H9 (cell line): Measurements from ENCODE around the gene STX17. TPM values are rescaled to one million over a fixed set of nuclear protein-coding genes. Genes with fewer than 3 reads are reported as not detected.
A peak's percentile ranks its signal among the peaks of the same experiment; 100 is the strongest.

Source experiments
- DNase-seq: peaks from one replicate; pipeline ENCODE4 v3.0.0-alpha.2; 2017
- H2AFZ ChIP-seq: one replicate; pipeline ENCODE4 v1.6.1; 2013; ENCODE audit warnings: mild to moderate bottlenecking, low read length, control low read depth, moderate library complexity
- H2AK5ac ChIP-seq: 2 replicates; pipeline ENCODE4 v1.6.1; 2013; ENCODE audit warnings: low read length, control low read depth, mixed read lengths; ENCODE audit not compliant: insufficient read length
- H2BK120ac ChIP-seq: one replicate; pipeline ENCODE4 v1.6.1; 2013; ENCODE audit warnings: low read depth, mild to moderate bottlenecking, low read length, control low read depth, inconsistent platforms; ENCODE audit not compliant: poor library complexity, severe bottlenecking
- H2BK12ac ChIP-seq: 2 replicates; pipeline ENCODE4 v1.6.1; 2013; ENCODE audit warnings: low read length, control low read depth, mixed read lengths, low read depth; ENCODE audit not compliant: insufficient read length
- H2BK15ac ChIP-seq: 2 replicates; pipeline ENCODE4 v1.6.1; 2013; ENCODE audit warnings: low read depth, low read length, control low read depth
- H2BK20ac ChIP-seq: one replicate; pipeline ENCODE4 v1.6.1; 2013; ENCODE audit warnings: low read depth, mild to moderate bottlenecking, low read length, control low read depth, inconsistent platforms; ENCODE audit not compliant: poor library complexity, severe bottlenecking
- H2BK5ac ChIP-seq: 2 replicates; pipeline ENCODE4 v1.6.1; 2013; ENCODE audit warnings: low read length, control low read depth, mixed read lengths; ENCODE audit not compliant: insufficient read length
- H3K14ac ChIP-seq: 2 replicates; pipeline ENCODE4 v1.6.1; 2013; ENCODE audit warnings: low read length, control low read depth; ENCODE audit not compliant: insufficient read depth
- H3K18ac ChIP-seq: 2 replicates; pipeline ENCODE4 v1.6.1; 2013; ENCODE audit warnings: low read depth, mild to moderate bottlenecking, mixed read lengths, low read length, control low read depth; ENCODE audit not compliant: insufficient read length
- H3K23ac ChIP-seq: 2 replicates; pipeline ENCODE4 v1.6.1; 2013; ENCODE audit warnings: low read length, control low read depth, mixed read lengths, low read depth; ENCODE audit not compliant: insufficient read length
- H3K23me2 ChIP-seq: 2 replicates; pipeline ENCODE4 v1.6.1; 2013; ENCODE audit warnings: low read depth, mild to moderate bottlenecking, mixed read lengths, low read length, control low read depth; ENCODE audit not compliant: insufficient read length, poor library complexity, severe bottlenecking
- H3K27ac ChIP-seq: 2 replicates; pipeline ENCODE4 v1.5.1; 2013; ENCODE audit warnings: low read length, control low read depth, mixed read lengths, low read depth; ENCODE audit not compliant: insufficient read length
- H3K27me3 ChIP-seq: 2 replicates; pipeline ENCODE4 v1.6.1; 2013; ENCODE audit warnings: low read length, control low read depth, inconsistent platforms; ENCODE audit not compliant: insufficient read depth
- H3K4ac ChIP-seq: 2 replicates; pipeline ENCODE4 v1.6.1; 2013; ENCODE audit warnings: low read depth, mild to moderate bottlenecking, control low read depth, inconsistent platforms, low read length, moderate library complexity
- H3K4me1 ChIP-seq: 2 replicates; pipeline ENCODE4 v1.6.1; 2013; ENCODE audit warnings: low read length, control low read depth, inconsistent platforms; ENCODE audit not compliant: insufficient read depth
- H3K4me2 ChIP-seq: 2 replicates; pipeline ENCODE4 v1.6.1; 2013; ENCODE audit warnings: low read length, control low read depth, mixed read lengths; ENCODE audit not compliant: insufficient read length, insufficient read depth
- H3K56ac ChIP-seq: 2 replicates; pipeline ENCODE4 v1.6.1; 2013; ENCODE audit warnings: low read depth, mild to moderate bottlenecking, mixed read lengths, low read length, control low read depth; ENCODE audit not compliant: insufficient read length
- H3K79me1 ChIP-seq: 2 replicates; pipeline ENCODE4 v1.6.1; 2013; ENCODE audit warnings: low read depth, mild to moderate bottlenecking, moderate library complexity, low read length, control low read depth, inconsistent platforms; ENCODE audit not compliant: insufficient read depth, poor library complexity, severe bottlenecking
- H3K79me2 ChIP-seq: 2 replicates; pipeline ENCODE4 v1.6.1; 2013; ENCODE audit warnings: low read length, control low read depth, inconsistent platforms; ENCODE audit not compliant: insufficient read depth
- H3K9ac ChIP-seq: 2 replicates; pipeline ENCODE4 v1.6.1; 2013; ENCODE audit warnings: low read length, control low read depth, mixed read lengths; ENCODE audit not compliant: insufficient read length; ENCODE audit errors: extremely low read depth
- H3K9me3 ChIP-seq: one replicate; pipeline ENCODE4 v1.6.1; 2013; ENCODE audit warnings: low read depth, low read length, inconsistent platforms; ENCODE audit not compliant: control insufficient read depth
- H3T11ph ChIP-seq: one replicate; pipeline ENCODE4 v1.6.1; 2013; ENCODE audit warnings: mild to moderate bottlenecking, low read length, control low read depth, inconsistent platforms
- H4K20me1 ChIP-seq: one replicate; pipeline ENCODE4 v1.6.1; 2013; ENCODE audit not compliant: control insufficient read depth, insufficient read length, insufficient read depth
- H4K5ac ChIP-seq: 2 replicates; pipeline ENCODE4 v1.6.1; 2013; ENCODE audit warnings: low read depth, mild to moderate bottlenecking, mixed read lengths, low read length, control low read depth; ENCODE audit not compliant: insufficient read length
- H4K8ac ChIP-seq: replicated peaks from 2 replicates; pipeline ENCODE4 v1.6.1; 2013; ENCODE audit warnings: low read length, control low read depth, mixed read lengths, low read depth; ENCODE audit not compliant: insufficient read length
- H4K91ac ChIP-seq: 2 replicates; pipeline ENCODE4 v1.6.1; 2013; ENCODE audit warnings: low read depth, mild to moderate bottlenecking, moderate library complexity, mixed read lengths, low read length, control low read depth; ENCODE audit not compliant: insufficient read length
- H3K27ac Mint-ChIP-seq, 3 experiments: 2 replicates in 2 of 3; 3 replicates in 1 of 3; pipeline ENCODE4 v1.8.0; 2020 to 2021; ENCODE audit warnings: mixed read lengths in 3 of 3, mild to moderate bottlenecking in 1 of 3, moderate library complexity in 1 of 3
- H3K27me3 Mint-ChIP-seq: 2 replicates; pipeline ENCODE4 v1.8.0; 2021; ENCODE audit warnings: low read depth, mild to moderate bottlenecking, moderate library complexity, mixed read lengths
- H3K36me3 Mint-ChIP-seq, 3 experiments: 2 replicates in 2 of 3; 3 replicates in 1 of 3; pipeline ENCODE4 v1.8.0; 2020 to 2021; ENCODE audit warnings: low read depth in 3 of 3, mixed read lengths in 3 of 3; ENCODE audit not compliant: insufficient read depth in 1 of 3
- H3K4me1 Mint-ChIP-seq, 2 experiments: 2 replicates each; pipeline ENCODE4 v1.8.0; 2020; ENCODE audit warnings: mixed read lengths in 2 of 2
- H3K4me3 Mint-ChIP-seq, 2 experiments: 2 replicates in 1 of 2; 3 replicates in 1 of 2; pipeline ENCODE4 v1.8.0; 2020 to 2021; ENCODE audit warnings: mild to moderate bottlenecking in 2 of 2, mixed read lengths in 2 of 2, moderate library complexity in 1 of 2
- H3K9me3 Mint-ChIP-seq, 2 experiments: 2 replicates in 1 of 2; 3 replicates in 1 of 2; pipeline ENCODE4 v1.8.0; 2020; ENCODE audit warnings: mild to moderate bottlenecking in 2 of 2, mixed read lengths in 2 of 2, moderate library complexity in 1 of 2
- CTCF ChIP-seq: fragments of 200-600 bp; sonication (generic); conservative IDR thresholded peaks from 3 replicates; pipeline ENCODE4 v1.8.0; 2021; ENCODE audit warnings: antibody characterized with exemption, mild to moderate bottlenecking
- WGBS: extraction: QIAGEN DNeasy Blood & Tissue Kit; methylation state at CpG from one replicate; pipeline ENCODE4 v1.1.7; 2013; ENCODE audit warnings: missing lambda C conversion rate, low lambda C conversion rate, mixed read lengths; ENCODE audit not compliant: insufficient read length; ENCODE audit errors: extremely low coverage; 5-methylcytosine and 5-hydroxymethylcytosine counted together
- total RNA-seq: library from RNA; stranded (reverse); gene quantifications from 2 replicates; pipeline ENCODE4 v1.2.1, GENCODE V29; 2021

Gene STX17
- total RNA-seq, 1 experiment from 2014 or later = 21.2 TPM

DNA sequence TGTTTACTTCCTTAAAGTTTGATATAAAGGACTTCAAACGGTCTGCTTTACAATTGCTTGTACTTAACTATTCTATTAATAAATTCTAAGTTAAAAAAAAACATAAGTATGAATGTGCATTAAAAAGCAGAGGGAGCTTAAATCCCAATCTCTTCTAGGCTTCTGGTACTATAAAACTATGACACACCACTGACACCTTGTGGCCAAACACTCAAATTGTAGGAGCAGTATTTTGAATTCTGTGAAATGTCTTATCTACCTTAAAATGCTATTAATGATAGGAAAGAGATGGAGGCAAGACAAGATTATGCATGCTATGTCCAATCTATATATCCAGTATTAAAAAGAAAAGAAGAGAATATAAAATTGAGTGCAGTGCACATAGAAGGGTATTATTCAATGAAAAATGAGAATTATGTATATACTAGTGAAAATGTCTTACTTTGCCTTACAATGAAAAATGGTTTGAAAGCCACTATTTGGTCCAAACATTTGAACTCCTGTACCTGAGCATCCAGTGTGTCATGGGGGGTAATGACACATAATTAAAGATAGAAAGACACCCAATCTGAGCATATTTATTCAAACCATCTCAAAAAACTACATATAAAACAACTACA lies 104.7 kb downstream of the STX17 start:
- Mint-ChIP-seq H3K36me3 (peaks cover 0 to 1% (median 0%) of the 10 kb centered on the region in 3 experiments; a peak in 1 of 7 replicates), H3K27ac (no peak overlapping the region), H3K4me1 (0 out of 4 replicates have a peak, but pooled peaks cover 0 to 2% of the 10 kb centered on the region in 2 experiments), H3K9me3 (0 out of 5 replicates have a peak, but pooled peaks cover 0 to 2% of the 10 kb centered on the region in 2 experiments), H3K27me3 (no peaks in the 10 kb centered on the region), H3K4me3 (no peak overlapping the region)
- Histone ChIP-seq H3K14ac (no peak overlapping the region), H2AFZ (no peak overlapping the region), H4K8ac (no peak overlapping the region), H3K4ac (no peak overlapping the region), H3K27me3 (no peaks in the 10 kb centered on the region), H3K9ac (no peak overlapping the region), H3K4me1 (no peaks in the 10 kb centered on the region), H3K9me3 (no peaks in the 10 kb centered on the region), H3K18ac (no peak overlapping the region), H3K4me2 (no peak overlapping the region), H4K5ac (no peak overlapping the region), H2BK15ac (no peak overlapping the region), H3K23ac (no peak overlapping the region), H3K79me1 (no peaks in the 10 kb centered on the region), H4K20me1 (no peaks in the 10 kb centered on the region), H2BK120ac (no peak overlapping the region), H2BK20ac (no peak overlapping the region), H2BK12ac (no peak overlapping the region), H4K91ac (no peak overlapping the region), H3K23me2 (no peaks in the 10 kb centered on the region), H3T11ph (no peak overlapping the region), H2AK5ac (no peak overlapping the region), H2BK5ac (no peak overlapping the region), H3K79me2 (no peaks in the 10 kb centered on the region), H3K56ac (no peak overlapping the region), H3K27ac (no peak overlapping the region)
- WGBS = no CpG with 5 or more reads among the region's 1 CpG
- TF ChIP-seq CTCF = peak; percentile 88
- DNase-seq = no peak
